ENCODE data around the gene RAB6A. TPM values are rescaled to one million over a fixed set of nuclear protein-coding genes. Genes with fewer than 3 reads are reported as not detected.

The RAB6A gene
- total and polyA plus RNA-seq, 7 donors = 49.4 to 117 (median 86.9) TPM

DNA sequence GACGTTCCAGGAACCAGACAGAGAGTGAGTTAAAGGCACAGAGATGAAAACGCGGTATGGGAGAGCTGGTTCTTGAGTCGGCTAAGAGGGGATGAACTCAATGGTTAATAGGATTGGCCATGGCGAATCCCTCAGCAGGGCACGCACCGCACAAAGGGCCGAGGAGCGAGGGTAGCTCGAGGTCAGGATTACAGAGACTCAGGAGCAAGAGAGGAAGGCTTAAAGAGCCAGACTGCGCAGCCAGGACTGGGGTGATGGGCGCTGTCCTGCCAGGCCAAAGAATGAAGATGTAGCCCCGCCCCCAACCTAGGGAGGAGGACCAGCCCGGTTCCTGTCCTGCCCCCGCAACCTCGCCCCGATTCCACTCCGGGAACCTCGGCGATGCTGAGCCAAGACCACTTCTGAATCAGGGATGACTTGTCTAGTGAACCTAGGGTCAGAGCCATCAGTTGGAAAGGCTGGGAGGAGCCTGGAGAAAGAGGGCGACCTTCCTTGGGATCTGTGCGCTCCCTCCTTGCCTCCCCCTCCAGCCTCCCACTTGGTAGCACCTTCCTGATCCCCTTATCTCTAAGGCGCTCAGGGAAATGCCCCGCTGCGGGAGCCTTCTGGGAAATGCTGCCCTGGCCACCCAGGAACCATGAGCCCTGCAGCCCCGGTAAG lies 114.8 kb downstream of the RAB6A start, which contains the start of gene PLEKHB1:
Gene PLEKHB1 (plus strand): TSS at position 610 of the 660 bp plus-strand sequence. CDS start 28 bp downstream, at position 638.
- Histone ChIP-seq H3K27ac (no peak within 1 kb of the TSS), H3K4me1 (peaks cover 3% of the 10 kb centered on the region), H3K4me3 (peak within 1 kb of the TSS; percentile 55), H3K9me3 (no peaks in the 10 kb centered on the region), H3K36me3 (ENCODE audit: insufficient read depth in 1 of 2, low read depth in 1 of 2) (no peaks in the 10 kb centered on the region), H3K27me3 (ENCODE audit: insufficient read depth in 3 of 3, low read length in 2 of 3) (no peaks in the 10 kb centered on the region)
- whole genome bisulfite sequencing, 3 donors = 44 to 57% (median 54%) methylated on average over 23 to 26 of the region's 26 CpGs
- intact Hi-C loops (cut with DNase I) = no loop called here
- TF ChIP-seq, protein P1, sequence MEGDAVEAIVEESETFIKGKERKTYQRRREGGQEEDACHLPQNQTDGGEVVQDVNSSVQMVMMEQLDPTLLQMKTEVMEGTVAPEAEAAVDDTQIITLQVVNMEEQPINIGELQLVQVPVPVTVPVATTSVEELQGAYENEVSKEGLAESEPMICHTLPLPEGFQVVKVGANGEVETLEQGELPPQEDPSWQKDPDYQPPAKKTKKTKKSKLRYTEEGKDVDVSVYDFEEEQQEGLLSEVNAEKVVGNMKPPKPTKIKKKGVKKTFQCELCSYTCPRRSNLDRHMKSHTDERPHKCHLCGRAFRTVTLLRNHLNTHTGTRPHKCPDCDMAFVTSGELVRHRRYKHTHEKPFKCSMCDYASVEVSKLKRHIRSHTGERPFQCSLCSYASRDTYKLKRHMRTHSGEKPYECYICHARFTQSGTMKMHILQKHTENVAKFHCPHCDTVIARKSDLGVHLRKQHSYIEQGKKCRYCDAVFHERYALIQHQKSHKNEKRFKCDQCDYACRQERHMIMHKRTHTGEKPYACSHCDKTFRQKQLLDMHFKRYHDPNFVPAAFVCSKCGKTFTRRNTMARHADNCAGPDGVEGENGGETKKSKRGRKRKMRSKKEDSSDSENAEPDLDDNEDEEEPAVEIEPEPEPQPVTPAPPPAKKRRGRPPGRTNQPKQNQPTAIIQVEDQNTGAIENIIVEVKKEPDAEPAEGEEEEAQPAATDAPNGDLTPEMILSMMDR (IDR thresholded peaks at IDR 0.05) = no peak
- DNase-seq (no peak), ATAC-seq (no peak)

DNA sequence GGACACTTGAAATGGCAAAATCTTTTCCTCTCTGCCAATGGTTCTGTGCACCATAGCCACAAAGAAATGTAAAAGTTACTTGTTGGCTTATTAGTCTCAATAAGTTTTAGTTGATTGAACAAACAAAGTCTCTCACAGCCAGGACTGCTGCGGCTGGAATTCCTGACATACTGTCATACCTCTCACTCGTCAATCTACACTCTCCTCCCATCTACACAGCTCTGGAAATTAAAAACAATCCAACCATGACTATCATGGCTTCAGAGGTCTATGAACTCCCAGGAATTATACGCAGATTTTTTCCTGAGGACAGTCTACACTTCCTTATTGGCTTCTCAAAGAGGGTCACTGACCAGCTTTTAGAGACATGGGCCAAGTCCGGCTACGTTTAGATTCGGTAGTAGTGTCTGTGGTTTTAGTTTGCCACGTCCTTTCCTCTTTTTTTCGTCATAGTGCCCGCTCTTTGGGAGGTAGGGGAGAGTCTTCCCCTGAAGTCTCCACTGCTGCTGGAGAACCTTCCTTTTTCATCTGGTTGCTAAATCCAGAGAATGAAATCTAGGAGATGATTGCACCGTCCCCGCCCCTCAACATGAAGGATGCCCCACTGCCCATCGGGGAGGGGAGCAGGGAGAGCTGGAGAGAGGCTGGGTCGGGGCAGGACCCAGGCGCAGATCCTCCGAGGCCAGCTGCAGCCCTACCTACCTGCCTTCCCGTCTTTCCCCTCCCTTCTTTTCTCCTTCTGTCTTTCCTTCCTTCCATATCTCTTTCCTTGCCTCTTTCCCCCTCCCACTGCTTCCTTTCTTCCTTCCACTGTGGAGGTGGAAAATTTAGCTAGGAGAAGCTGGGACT lies 115.5 kb downstream of the RAB6A start:
- ATAC-seq = no peak
- Histone ChIP-seq H3K4me1 (peaks cover 3% of the 10 kb centered on the region), H3K27ac (no peak overlapping the region), H3K9me3 (no peaks in the 10 kb centered on the region), H3K27me3 (ENCODE audit: insufficient read depth in 3 of 3, low read length in 2 of 3) (no peaks in the 10 kb centered on the region), H3K36me3 (ENCODE audit: insufficient read depth in 1 of 2, low read depth in 1 of 2) (no peaks in the 10 kb centered on the region), H3K4me3 (no peak overlapping the region)
- no peak for DNase-seq
- intact Hi-C loops (cut with DNase I) = no loop called here
- 53 to 55% (median 53%) methylated on average over 16 of the region's 16 CpGs for WGBS, 3 donors
- TF ChIP-seq, protein P1 (IDR thresholded peaks at IDR 0.05) = no peak

- Histone ChIP-seq H3K27ac (no peak overlapping the region), H3K36me3 (ENCODE audit: insufficient read depth in 1 of 2, low read depth in 1 of 2) (no peaks in the 10 kb centered on the region), H3K9me3 (no peaks in the 10 kb centered on the region), H3K4me1 (no peaks in the 10 kb centered on the region), H3K4me3 (no peak overlapping the region), H3K27me3 (ENCODE audit: insufficient read depth in 3 of 3, low read length in 2 of 3) (no peaks in the 10 kb centered on the region)
- DNase-seq (no peak), ATAC-seq (no peak)
- intact Hi-C loops (cut with DNase I) = no loop called here
- TF ChIP-seq, protein P1 (IDR thresholded peaks at IDR 0.05) = no peak
Observed at GRCh38 chr11:73641668-73642067, 119.2 kb downstream of the RAB6A start.

- no peaks in the 10 kb centered on the region for H3K9me3 ChIP-seq
- DNase-seq (no peak), ATAC-seq (no peak)
- H3K27ac ChIP-seq = no peak overlapping the region
- intact Hi-C loops (cut with DNase I) = no loop called here
- H3K36me3 ChIP-seq (ENCODE audit: insufficient read depth in 1 of 2, low read depth in 1 of 2) = no peaks in the 10 kb centered on the region
- TF ChIP-seq, protein P1 (IDR thresholded peaks at IDR 0.05) = no peak
- H3K27me3 ChIP-seq (ENCODE audit: insufficient read depth in 3 of 3, low read length in 2 of 3) = no peaks in the 10 kb centered on the region
- WGBS, 3 donors = 56 to 67% (median 62%) methylated on average over 2 of the region's 2 CpGs
- no peak overlapping the region for H3K4me3 ChIP-seq
- H3K4me1 ChIP-seq = no peaks in the 10 kb centered on the region
Observed at GRCh38 chr11:73640592-73640991, 120.3 kb downstream of the RAB6A start.
